ENCODE data around the gene ZNF532.

- TF ChIP-seq POLR2A (IDR thresholded peaks at IDR 0.05) (no peak), EP300 (IDR thresholded peaks at IDR 0.05) (no peak)
- TF ChIP-seq, protein P1, sequence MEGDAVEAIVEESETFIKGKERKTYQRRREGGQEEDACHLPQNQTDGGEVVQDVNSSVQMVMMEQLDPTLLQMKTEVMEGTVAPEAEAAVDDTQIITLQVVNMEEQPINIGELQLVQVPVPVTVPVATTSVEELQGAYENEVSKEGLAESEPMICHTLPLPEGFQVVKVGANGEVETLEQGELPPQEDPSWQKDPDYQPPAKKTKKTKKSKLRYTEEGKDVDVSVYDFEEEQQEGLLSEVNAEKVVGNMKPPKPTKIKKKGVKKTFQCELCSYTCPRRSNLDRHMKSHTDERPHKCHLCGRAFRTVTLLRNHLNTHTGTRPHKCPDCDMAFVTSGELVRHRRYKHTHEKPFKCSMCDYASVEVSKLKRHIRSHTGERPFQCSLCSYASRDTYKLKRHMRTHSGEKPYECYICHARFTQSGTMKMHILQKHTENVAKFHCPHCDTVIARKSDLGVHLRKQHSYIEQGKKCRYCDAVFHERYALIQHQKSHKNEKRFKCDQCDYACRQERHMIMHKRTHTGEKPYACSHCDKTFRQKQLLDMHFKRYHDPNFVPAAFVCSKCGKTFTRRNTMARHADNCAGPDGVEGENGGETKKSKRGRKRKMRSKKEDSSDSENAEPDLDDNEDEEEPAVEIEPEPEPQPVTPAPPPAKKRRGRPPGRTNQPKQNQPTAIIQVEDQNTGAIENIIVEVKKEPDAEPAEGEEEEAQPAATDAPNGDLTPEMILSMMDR (IDR thresholded peaks at IDR 0.05), result no peak
Observed at GRCh38 chr18:58851856-58852255, 12.8 kb upstream of the ZNF532 start.

Data from tibial nerve (tissue), 4 donors.